Astrocyte (in vitro differentiated cells and primary cell): ENCODE data around the gene MRS2. TPM values are rescaled to one million over a fixed set of nuclear protein-coding genes. Genes with fewer than 3 reads are reported as not detected.
"Not testable (repeated sequence)": the region's sequence is repeated elsewhere in the genome, so short reads cannot be mapped to it uniquely, and the experiment has no call there.

Source experiments
- DNase-seq: peaks from one replicate; pipeline ENCODE4 v3.0.0-alpha.2; 2010; ENCODE audit warnings: low read depth
- FAIRE-seq: peaks from 2 replicates; lab custom pipeline; 2011; peaks lifted over from hg19 to GRCh38; lab: Jason Lieb, UNC
- H2AFZ ChIP-seq: 2 replicates; pipeline ENCODE4 v1.6.0; 2012; ENCODE audit warnings: low read depth, low read length, inconsistent platforms
- H3K27ac ChIP-seq: 2 replicates; pipeline ENCODE4 v1.5.1; 2011; ENCODE audit warnings: low read depth, low read length, inconsistent platforms
- H3K27me3 ChIP-seq: 2 replicates; pipeline ENCODE4 v1.6.0; 2011; ENCODE audit warnings: low read length, inconsistent platforms; ENCODE audit not compliant: insufficient read depth
- H3K36me3 ChIP-seq: 2 replicates; pipeline ENCODE4 v1.5.1; 2011; ENCODE audit warnings: low read length, inconsistent platforms; ENCODE audit not compliant: insufficient read depth
- H3K4me1 ChIP-seq: 2 replicates; pipeline ENCODE4 v1.5.1; 2011; ENCODE audit warnings: low read length, inconsistent platforms; ENCODE audit not compliant: insufficient read depth
- H3K4me2 ChIP-seq: 2 replicates; pipeline ENCODE4 v1.6.0; 2012; ENCODE audit warnings: low read length, inconsistent platforms
- H3K4me3 ChIP-seq: 2 replicates; pipeline ENCODE4 v1.5.1; 2011; ENCODE audit warnings: low read depth, mild to moderate bottlenecking, low read length, inconsistent platforms; ENCODE audit not compliant: insufficient read depth
- H3K79me2 ChIP-seq: 2 replicates; pipeline ENCODE4 v1.6.0; 2012; ENCODE audit warnings: mild to moderate bottlenecking, low read length, inconsistent platforms; ENCODE audit not compliant: insufficient read depth
- H3K9ac ChIP-seq: 2 replicates; pipeline ENCODE4 v1.6.0; 2012; ENCODE audit warnings: mild to moderate bottlenecking, low read length, inconsistent platforms
- H3K9me3 ChIP-seq: 2 replicates; pipeline ENCODE4 v1.5.1; 2012; ENCODE audit warnings: low read depth, mild to moderate bottlenecking, low read length, inconsistent platforms; ENCODE audit not compliant: insufficient read depth
- H4K20me1 ChIP-seq: 2 replicates; pipeline ENCODE4 v1.6.0; 2012; ENCODE audit warnings: low read length, inconsistent platforms; ENCODE audit not compliant: insufficient read depth
- H3K27ac Mint-ChIP-seq: one replicate; pipeline ENCODE4 v1.8.0; 2021; ENCODE audit warnings: mild to moderate bottlenecking, mixed read lengths; ENCODE audit not compliant: unreplicated experiment
- H3K27me3 Mint-ChIP-seq: one replicate; pipeline ENCODE4 v1.8.0; 2021; ENCODE audit warnings: low read depth, mixed read lengths; ENCODE audit not compliant: unreplicated experiment
- H3K36me3 Mint-ChIP-seq: one replicate; pipeline ENCODE4 v1.8.0; 2021; ENCODE audit warnings: low read depth, mixed read lengths; ENCODE audit not compliant: unreplicated experiment
- H3K4me1 Mint-ChIP-seq: one replicate; pipeline ENCODE4 v1.8.0; 2021; ENCODE audit warnings: low read depth, mixed read lengths; ENCODE audit not compliant: unreplicated experiment
- H3K4me3 Mint-ChIP-seq: one replicate; pipeline ENCODE4 v1.8.0; 2021; ENCODE audit warnings: mild to moderate bottlenecking, moderate library complexity, mixed read lengths; ENCODE audit not compliant: unreplicated experiment
- H3K9me3 Mint-ChIP-seq: one replicate; pipeline ENCODE4 v1.8.0; 2021; ENCODE audit warnings: mild to moderate bottlenecking, mixed read lengths; ENCODE audit not compliant: unreplicated experiment
- EZH2 ChIP-seq: IDR thresholded peaks from 2 replicates; pipeline ENCODE4 v1.6.1; 2012; ENCODE audit warnings: mild to moderate bottlenecking, low read length, inconsistent platforms; ENCODE audit not compliant: insufficient read depth
- total RNA-seq: library from RNA; stranded (reverse); gene quantifications from 2 replicates; pipeline ENCODE4 v1.2.1, GENCODE V29; 2021
- TF ChIP-seq, protein P1 (sequence below): IDR thresholded peaks from 2 replicates; pipeline ENCODE4 v1.5.1; 2011; ENCODE audit warnings: low read depth, mild to moderate bottlenecking, inconsistent platforms, low read length, moderate library complexity; ENCODE audit not compliant: insufficient read depth

The MRS2 gene
- total RNA-seq, 1 donor from 2014 or later = 68.9 TPM

DNA sequence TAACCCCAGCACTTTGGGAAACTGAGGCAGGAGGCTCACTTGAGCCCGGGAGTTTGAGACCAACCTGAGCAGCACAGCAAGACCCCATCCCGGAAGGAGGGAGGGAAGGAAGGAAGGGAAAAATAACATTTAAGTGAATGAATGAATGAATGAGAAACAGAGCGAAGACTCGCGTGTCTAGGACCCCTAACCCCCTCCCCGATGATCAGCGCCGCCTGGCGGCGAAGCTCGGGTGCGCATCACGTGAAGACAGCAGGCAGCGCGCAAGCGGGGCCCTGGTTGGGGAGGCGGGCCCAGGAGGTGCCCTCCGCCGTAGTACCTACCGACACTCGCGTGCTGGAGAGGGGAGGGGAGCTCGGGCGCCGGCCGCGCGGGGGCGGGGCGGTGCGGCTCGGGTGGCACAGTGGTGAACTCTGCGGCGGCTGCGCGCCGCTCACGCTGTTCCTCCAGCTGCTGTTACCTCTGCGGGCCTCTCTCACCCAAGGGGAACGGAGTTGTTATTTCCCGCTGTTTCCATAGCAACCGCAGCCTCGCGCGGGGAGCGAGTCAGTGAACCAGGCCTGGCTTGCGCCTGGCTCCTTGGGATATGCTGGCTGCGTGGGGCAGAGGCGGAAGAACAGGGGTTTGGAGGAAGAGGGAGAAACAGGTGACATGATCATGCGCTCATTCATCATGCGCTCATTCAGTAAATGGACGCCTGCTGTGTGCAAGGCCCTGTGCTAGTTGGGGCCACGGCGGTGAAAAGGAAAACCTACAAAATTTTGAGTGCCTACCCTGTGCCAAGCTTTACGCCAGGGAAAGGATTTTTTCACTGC, 42.9 kb upstream of the MRS2 start:
- Histone ChIP-seq H3K79me2 (no peaks in the 10 kb centered on the region), H4K20me1 (no peaks in the 10 kb centered on the region), H3K4me3 (peak overlapping the region; percentile 58), H3K4me2 (peak overlapping the region; percentile 85), H3K27me3 (peaks cover 10% of the 10 kb centered on the region), H3K36me3 (no peaks in the 10 kb centered on the region), H2AFZ (peak overlapping the region; percentile 91), H3K9ac (peak overlapping the region; percentile 77), H3K9me3 (no peaks in the 10 kb centered on the region), H3K27ac (no peak overlapping the region), H3K4me1 (peaks cover 3% of the 10 kb centered on the region)
- Mint-ChIP-seq H3K27me3 (peaks cover 15% of the 10 kb centered on the region), H3K27ac (peak overlapping the region; percentile 63), H3K36me3 (no peaks in the 10 kb centered on the region), H3K9me3 (no peaks in the 10 kb centered on the region), H3K4me3 (peak overlapping the region; percentile 81), H3K4me1 (peaks cover 5% of the 10 kb centered on the region)
- peak; percentile 71 for DNase-seq
- FAIRE-seq = no peak
- TF ChIP-seq, protein P1, sequence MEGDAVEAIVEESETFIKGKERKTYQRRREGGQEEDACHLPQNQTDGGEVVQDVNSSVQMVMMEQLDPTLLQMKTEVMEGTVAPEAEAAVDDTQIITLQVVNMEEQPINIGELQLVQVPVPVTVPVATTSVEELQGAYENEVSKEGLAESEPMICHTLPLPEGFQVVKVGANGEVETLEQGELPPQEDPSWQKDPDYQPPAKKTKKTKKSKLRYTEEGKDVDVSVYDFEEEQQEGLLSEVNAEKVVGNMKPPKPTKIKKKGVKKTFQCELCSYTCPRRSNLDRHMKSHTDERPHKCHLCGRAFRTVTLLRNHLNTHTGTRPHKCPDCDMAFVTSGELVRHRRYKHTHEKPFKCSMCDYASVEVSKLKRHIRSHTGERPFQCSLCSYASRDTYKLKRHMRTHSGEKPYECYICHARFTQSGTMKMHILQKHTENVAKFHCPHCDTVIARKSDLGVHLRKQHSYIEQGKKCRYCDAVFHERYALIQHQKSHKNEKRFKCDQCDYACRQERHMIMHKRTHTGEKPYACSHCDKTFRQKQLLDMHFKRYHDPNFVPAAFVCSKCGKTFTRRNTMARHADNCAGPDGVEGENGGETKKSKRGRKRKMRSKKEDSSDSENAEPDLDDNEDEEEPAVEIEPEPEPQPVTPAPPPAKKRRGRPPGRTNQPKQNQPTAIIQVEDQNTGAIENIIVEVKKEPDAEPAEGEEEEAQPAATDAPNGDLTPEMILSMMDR = peak; percentile 66
- no peak for TF ChIP-seq EZH2

DNA sequence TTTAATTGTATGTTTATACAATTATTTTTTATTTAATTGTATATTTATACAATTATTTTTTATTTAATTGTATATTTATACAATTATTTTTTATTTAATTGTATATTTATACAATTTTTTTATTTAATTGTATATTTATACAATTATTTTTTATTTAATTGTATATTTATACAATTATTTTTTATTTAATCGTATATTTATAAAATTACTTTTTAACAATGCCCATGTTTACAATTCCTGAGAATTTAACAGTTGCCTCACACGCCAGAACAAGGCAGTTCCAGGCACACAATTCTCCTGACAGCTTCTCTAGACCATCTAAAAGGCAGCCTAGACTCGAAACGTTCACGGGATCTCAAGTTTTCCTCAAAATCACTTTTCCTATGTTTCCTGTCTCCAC, 40.4 kb upstream of the MRS2 start:
- DNase-seq, H2AFZ ChIP-seq, H3K36me3 Mint-ChIP-seq, FAIRE-seq, H3K4me2 ChIP-seq, H3K9ac ChIP-seq, H3K4me3 Mint-ChIP-seq, H3K4me3 ChIP-seq, H3K9me3 Mint-ChIP-seq, H3K27ac Mint-ChIP-seq, H4K20me1 ChIP-seq, H3K36me3 ChIP-seq, H3K4me1 Mint-ChIP-seq, H3K27me3 Mint-ChIP-seq, H3K27ac ChIP-seq, H3K79me2 ChIP-seq, H3K4me1 ChIP-seq, H3K9me3 ChIP-seq: not testable (repeated sequence)
- peaks cover 10% of the 10 kb centered on the region for H3K27me3 ChIP-seq

- H3K79me2 ChIP-seq, H3K27me3 Mint-ChIP-seq, H3K9ac ChIP-seq, H3K27ac Mint-ChIP-seq, DNase-seq, H3K9me3 Mint-ChIP-seq, H3K36me3 Mint-ChIP-seq, H3K27ac ChIP-seq, H3K4me3 ChIP-seq, H3K4me2 ChIP-seq, H3K4me1 ChIP-seq, H4K20me1 ChIP-seq, H3K27me3 ChIP-seq, H3K4me3 Mint-ChIP-seq, H3K9me3 ChIP-seq, H3K4me1 Mint-ChIP-seq, H2AFZ ChIP-seq, FAIRE-seq, H3K36me3 ChIP-seq: not testable (repeated sequence)
These were observed 37.6 kb upstream of the MRS2 start for GRCh38 chr6:24365103-24365633.
